NAMALWA (cell line): ENCODE data around the gene SLC37A1.
A peak's percentile ranks its signal among the peaks of the same experiment; 100 is the strongest.
"Not testable (repeated sequence)": the region's sequence is repeated elsewhere in the genome, so short reads cannot be mapped to it uniquely, and the experiment has no call there.

Experiments
- DNase-seq: peaks from one replicate; pipeline ENCODE4 v3.0.0-alpha.2; 2015; ENCODE audit warnings: low spot score

The SLC37A1 gene

DNA sequence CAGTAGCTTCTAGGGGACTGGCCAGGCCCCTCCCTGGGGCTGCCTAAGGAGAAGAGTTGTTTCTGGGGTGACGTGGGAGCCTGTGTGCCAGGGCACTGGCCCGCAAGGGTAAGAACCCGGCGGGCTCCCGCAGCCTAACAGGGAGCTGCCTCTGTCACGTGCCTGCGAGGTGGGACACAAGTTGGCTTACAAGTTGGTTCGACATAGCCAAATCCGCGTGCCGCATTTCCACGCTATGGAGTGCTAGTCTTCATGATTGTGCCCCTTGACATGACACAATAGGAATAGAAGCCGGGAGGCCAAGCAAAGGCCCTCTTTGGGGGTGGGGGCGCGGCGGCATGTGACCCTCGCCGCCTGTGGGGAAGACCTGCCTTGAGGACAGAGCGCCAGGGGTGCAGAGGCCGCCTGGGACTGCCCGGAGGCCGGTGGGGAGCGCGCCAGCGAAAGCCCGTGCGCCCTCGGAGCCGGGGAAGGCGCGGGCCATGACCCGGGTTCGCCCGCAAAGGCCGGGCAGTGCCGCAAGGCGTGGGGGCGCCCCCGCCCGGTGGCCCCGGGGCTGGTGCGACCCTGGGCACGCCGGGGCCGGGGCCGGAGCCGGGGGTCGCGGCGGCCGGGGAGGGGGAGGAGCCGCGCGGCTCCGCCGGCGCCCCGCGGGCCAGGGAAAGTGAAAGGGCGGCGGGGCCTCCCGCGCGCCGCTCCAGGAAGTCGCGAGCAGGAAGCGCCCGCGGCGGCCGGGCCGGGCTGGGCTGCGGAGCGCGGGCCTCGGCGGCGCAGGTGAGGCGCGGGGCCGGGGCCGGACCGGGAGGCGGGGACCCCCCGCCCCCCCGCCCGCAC lies at the start of gene SLC37A1:
Gene SLC37A1, plus strand, starts transcription at position 702 of the 834 bp plus-strand sequence. CDS start 4,603 bp downstream, outside the sequence.
- DNase-seq: peak; percentile 38

DNA sequence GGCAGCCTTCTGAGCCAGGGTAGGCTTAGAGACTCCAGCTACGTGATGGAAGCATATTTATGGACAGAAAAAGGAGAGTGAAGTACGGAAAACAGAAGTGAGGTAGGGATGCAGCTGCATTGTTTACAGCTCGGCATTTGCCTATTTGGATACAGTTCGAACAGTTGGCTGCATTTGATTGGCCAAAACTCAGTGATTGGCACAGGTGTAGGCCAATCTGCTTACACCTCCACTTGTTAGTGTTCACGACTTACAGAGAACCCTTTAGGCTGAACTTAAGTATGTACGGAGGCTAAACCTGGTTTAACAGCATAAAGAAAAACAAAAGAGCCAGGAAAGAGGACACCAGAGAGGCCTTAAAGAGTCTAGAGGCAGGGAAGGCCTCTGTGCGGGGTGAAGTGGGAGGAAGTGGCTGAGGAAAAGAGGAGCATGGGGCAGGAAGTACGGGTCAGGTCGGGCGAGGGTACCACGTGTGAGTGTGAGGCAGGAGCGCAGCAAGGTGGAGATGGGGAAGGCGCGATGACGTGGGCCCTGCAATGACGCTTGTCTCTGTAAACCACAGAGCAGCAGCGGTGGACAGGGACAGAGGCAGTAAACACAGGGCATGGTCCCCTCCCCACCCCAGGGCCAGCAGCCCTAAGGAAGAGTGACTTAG lies 49.7 kb upstream of the SLC37A1 start:
- peak; percentile 93 for DNase-seq

DNA sequence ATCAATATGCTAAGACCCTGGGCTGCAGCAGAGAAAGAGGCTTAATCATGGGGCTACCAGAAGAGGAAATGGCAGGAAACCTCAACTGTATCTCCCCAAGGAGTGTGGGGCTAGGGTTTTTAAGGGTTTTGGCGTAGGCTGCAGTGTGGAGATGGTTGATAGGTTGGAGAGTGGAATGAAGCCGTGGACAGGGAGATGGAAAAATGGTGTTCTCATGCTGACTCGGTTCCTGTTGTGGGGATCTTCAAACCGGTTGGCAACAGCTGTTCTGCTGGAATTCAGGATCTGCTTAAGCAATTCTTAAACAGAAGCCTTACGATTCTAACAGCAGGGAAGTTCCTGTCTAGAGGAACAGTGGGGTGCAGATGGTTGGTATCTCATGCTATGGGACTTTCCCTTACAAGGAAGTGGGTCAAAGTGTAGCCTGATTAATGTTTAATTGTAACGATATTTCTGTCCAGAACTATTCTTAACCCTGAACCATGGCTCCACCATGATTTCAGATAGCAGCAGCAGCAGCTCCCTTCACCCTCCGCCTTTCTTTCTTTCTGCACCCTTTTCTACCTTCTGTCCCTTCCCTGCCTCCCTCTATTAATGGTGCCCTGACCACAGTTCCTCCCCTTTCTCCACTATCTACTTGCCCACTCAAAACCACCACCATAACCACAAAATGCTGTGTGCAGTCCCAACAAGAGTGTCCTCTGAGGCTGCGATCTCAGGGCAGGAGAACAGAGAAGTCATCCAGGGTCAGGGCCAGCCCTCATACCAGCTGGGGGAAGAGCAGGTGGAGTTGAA lies 48.4 kb upstream of the SLC37A1 start:
- peak; percentile 45 for DNase-seq

DNA sequence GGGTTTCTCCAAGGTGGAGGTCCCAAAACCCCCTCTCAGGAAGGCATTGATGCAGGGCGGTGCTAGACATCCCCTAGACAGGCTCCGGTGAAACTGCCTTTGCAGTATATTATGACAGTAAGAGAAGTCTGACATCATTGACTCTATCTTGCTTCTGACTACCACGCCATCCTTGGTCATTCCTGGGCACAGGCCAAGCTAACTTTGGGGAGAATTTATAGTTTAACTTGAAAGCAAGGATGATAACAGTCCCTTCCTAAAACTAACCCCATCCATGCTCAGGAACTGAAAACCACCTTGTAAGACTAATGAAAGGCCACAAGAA lies 47.9 kb upstream of the SLC37A1 start:
- no peak for DNase-seq

DNA sequence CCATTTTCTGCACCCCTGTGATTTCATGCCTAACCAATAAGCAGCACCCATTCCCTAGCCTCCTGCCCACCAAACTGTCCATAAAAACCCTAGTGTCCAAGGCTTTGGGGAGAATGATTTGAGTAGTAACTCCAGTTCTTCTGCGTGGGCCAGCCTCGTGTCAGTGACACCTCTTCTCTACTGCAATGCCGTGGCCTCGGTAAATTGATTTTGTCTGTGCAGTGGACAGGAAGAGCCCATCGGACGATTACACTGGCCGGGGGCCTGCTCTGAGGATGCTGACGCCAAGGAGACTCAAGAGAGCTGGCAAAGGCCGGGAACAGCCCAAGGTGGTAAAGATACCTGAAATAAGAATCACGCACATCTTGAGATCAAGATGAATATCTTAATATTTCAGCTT lies 47.0 kb upstream of the SLC37A1 start:
- DNase-seq: no peak

DNA sequence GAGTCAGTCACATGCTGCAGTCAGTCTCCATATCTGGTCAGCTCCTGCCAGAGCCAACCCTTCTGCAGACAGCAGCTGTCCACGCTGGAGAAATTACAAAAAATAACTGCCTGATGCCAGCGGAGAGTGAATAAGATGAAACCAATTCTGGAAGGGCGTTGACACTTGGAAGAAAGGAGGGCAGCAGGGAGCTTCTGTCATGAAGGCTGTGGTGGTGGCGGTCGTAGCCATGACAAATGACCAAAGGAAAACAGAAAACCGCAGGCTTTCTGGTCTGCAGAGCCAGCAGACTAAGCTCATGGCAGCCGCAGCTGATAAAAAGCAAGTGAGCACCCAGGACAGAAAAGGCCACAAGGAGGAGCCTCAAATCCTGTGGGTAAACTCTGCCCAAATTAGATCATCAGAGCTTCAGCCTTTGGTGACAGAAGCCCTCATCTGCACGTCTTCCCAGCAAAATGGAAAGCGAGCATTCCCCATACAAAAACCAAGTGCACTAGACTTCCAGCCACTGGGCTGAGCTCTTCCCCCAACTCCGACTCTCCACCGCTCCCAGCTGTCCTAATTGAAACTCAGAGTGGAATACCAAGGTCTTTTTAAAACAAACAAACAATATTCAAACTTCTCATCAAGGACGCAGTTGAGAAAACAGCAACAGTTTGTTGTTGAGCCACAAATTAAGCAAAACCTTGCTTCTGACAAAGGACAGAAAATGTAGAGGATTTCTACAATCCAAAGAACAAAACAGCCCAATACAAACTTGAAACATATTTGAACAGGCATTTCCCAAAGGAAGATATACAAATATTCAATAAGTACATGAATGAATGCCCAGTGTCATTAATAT lies 46.3 kb upstream of the SLC37A1 start:
- DNase-seq: peak; percentile 56

DNA sequence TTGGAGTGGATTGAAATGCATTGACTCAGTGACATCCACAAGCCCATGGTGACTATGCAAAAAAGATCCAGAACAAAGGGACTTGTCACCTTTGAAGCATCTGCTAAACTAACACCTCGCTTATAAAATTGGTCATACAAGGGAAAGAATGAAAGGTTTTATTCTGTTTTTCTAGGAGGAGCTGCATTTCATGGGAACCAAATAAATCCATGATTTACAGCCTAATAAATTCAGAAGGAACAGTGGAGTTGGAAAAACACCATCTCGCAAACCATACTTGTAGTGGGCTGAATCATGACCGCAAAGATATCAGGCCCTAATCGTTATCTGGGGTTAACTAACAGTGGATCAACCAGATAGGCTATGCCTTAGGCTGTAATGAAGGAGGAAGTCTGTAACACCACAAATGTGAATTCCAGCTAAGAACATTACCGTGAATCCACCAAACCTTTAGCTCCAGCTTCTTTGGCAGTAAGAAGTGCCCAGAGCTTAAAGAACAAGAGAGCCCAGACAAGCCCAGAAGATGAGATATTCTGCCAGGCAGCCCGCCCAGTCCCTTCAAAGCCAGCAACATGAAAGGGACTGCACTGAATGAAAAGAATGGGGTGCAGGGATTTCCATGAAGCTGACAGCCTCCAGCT lies 45.0 kb upstream of the SLC37A1 start:
- no peak for DNase-seq

DNA sequence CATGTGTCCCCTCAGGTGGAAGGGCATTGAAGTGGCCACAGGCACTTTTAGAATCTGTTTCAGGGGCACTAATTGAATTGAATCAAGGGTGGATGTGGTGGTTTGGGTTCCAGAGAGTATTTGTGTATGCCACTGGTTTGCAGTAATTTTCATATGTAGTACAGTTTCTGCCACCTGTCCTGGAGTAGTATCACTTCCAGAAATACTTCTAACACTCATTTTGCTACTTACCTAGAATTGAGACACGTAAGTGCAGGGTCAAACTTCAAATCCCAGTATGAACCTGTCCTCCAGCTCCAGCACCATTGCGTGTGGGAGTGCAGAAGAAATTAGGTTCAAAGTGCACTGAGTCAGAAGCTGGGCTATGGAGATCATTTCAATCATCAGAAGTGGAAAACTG lies 44.4 kb upstream of the SLC37A1 start:
- DNase-seq: no peak

DNA sequence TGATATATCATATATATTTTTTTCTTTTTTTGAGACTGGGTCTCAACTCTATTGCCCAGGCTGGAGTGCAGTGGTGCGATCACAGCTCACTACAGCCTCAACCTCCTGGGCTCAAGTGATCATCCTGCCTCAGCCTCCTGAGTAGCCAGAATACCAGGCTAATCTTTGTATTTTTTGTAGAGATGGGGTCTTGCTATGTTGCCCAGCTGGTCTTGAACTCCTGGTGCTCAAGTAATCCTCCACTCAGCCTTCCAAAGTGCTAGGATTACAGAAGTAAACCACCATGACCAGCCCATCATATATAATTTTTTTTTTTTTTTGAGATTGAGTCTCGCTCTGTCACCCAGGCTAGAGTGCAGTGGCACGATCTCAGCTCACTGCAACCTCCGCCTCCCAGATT lies 43.9 kb upstream of the SLC37A1 start:
- DNase-seq: not testable (repeated sequence)

DNA sequence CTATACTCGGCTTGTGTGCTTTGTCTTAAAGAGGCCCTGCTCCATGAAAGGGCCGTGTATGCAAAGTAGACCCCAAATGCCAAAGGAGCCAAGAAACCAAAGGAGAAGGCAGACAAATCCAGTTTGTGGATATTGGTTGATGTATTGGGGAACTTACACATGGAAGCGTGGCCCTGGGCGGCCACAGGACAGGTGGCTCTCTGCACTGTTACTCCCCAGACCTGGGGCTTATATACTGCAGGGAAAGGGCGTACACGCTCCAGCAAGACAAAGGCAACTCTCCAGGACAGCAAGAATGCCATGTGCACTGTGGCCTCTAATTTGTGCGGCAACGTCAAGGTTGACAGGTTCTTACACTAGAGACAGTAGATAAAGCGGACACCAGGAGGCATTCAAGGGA lies 42.4 kb upstream of the SLC37A1 start:
- no peak for DNase-seq

DNA sequence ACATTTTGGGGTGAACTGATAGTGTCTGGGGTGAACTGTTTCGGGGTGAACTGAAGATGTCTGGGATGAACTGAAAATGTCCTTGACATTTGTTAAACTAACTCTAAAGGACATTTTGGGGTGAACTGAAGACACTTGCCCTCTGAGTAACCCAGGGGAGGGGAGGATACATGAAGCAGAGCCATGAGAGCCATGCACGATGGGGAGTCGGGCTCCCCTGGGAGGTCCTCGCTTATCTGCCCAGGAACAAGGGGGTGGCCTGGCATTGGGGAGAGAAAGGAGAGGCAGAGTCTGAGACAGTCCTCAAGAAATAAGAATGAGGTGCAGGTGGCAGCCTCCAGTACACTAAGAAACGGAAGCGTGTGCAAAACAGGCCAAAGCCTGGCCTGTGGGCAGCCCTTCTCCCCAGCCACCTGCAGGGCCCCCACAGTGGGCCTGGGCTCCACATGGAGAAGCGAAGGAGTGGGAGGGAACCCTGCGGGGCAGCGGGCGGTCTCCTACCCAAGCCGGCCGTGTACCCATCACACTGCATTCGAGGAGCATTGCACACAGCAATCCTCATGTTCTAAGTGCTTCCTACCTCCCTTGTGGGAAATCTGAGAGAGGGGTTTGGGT lies 41.8 kb upstream of the SLC37A1 start:
- DNase-seq: peak; percentile 49

DNA sequence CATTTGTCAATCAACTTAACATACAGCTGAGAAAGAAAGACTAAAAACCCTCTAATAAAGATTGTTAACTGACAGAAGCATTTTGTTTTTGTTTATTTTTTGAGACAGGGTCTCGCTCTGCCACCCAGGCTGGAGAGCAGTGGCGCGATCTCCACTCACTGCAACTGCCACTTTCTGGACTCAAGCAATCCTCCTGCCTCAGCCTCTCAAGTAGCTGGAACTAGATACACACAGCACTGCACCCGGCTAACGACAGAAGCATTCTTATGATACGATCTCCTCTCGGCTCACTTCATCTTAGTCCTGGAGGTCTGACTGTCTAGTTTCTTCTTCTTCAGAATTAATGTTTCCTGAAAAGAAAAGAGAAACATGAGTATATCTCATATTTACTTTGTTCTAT lies 41.1 kb upstream of the SLC37A1 start:
- no peak for DNase-seq

DNA sequence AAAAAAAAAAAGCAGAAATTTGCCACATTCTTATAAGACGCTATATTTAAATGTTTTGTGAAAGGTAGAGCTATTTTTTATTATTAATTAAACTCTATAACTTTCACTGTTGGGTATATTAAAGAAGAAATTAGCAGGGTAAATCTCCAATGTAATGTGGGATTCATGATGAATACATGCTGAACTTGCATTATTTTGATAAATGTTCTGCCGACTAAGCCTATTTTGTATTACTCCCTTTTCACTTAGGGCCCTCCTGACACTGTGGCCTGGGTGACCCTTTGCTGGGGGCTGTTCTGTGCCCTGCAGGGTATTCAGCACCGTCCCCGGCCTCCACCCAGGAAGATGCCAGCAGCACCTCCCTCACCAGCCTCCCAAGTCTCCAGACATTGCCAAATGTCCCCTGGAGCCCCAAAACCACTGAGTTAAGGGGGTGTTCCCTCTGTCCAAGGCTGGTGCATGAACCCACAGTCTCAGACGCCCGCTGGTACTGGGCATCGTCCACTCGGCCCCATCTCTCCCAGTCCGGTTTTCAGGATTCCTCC lies 40.1 kb upstream of the SLC37A1 start:
- DNase-seq: no peak

DNA sequence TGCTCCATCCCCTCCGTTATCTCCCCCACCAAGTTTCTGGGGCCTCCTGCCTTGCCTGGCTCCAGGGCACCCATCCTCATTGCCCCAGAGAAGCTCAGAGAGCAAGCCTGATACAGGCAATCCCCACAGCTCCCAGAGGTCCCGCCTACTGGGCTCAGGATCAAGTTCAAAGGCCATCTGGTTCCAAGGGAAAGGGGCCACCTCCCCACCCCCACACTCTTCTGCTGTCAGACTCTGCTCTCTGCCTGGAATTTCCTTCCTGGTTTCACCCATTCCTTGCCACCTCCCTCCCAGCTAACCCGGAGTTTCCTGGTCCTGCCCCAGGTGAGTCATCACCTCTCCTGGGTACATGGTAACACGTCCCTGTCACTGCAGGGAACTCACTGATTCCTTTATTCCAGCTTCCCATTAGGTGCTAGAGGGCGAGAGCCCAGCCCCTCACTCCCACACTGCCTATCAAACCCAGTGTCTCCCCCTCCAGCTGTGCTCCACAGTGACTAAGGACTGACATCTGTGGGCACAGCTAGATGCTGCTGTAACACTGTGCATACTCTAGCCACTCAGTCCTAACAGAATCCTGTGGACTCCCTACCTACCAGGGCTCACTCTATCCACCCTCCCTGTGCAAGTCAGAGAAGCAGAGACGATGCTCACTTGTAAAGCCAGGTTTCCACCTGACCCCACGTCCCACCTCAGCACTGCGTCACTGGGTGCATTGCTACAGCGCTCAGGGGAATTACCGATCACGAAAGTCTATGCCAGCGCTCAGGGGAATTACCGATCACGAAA lies 39.4 kb upstream of the SLC37A1 start:
- no peak for DNase-seq

DNA sequence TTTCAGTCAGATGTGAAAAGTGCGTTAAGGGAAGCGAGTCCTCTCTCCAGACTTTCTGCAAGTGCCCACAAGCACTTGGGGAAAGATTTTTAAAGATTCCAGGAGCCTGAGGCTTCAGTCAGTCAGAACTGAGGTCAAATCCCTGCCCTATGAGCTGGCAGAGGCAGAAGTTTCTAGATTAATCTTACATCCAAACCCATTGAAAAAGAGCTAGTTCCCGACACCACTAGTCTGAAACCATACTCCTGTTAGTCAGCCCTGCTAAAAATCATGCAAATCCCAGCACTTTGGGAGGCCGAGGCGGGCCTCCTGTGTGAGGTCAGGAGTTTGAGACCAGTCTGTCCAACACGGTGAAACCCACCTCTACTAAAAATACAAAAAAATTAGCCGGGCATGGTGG lies 38.6 kb upstream of the SLC37A1 start:
- DNase-seq: no peak

DNA sequence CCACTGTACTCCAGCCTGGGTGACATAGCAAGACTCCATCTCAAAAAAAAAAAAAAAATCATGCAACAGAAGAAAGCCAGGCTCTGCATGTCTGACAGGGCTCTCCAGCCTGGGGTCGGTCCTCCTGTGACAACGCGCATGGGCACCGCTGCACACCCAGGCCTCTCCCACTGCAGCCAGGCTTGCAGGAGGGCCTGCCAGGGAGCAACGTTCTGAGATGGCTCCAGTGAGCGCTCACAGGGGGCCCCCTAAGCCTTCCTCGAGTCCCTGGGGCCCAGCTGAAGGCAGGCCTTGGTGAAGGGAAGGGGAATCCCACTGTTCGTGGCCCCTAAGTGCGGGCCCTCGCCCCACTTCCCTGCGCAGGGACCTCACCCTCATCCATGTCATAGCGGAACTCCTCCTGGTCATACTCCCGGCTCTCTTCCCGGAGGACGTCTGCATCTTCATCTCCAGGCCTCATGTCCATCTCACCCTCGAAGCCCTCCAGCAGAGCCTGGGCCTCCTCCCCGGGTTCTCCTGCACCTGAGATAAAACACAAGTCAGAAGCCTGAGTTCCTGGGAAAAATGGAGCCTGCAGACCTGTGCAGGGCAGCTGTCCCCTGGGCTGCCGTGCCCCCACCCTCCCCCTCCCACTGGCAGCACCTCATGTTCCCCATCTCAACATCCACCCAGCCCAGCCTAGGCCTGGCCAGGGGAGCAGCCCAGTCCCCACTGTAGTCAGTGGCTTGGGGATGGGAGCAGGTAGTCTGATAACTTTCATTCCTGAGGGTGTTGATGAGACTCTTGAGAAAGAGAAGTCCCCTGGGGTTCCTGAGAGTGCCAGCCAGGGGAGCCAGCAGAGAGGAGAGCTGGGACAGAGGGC lies 37.9 kb upstream of the SLC37A1 start:
- DNase-seq: no peak

DNA sequence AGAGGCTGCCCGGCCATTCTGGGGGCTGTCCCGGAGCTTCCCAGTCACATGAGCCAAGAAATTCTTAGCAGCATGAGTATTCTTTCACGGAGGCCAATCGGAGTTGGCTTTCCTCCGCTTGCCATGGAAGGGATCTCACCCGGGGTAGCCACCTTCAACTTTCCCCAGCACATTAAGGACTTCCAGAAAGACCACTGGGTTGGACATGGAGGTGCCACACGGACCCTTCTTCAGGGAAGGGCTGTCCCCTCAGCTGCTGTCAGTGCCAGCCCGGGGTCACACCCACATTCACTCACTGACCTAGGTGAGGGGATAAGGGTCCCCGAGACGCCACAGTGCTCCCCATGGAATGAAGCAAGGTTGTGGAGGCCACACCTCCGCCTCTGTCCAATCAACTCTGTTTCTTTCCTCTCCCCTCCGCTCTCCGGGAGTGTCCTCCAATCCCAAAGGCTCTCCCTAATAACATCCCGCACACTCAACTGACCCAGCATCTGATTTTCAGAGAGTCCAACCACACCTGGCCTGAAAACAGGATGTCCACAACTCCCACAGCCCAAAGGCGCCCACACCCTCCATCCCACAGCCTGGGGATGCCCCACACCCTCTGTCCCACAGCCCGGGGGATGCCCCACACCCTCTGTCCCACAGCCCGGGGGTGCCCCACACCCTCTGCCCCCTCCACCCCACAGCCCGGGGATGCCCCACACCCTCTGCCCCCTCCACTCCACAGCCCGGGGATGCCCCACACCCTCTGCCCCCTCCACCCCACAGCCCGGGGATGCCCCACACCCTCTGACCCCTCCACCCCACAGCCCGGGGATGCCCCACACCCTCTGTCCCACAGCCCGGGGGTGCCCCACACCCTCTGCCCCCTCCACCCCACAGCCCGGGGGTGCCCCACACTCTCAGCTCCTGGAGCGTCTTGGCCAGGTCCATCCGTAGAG lies 37.0 kb upstream of the SLC37A1 start:
- no peak for DNase-seq

DNA sequence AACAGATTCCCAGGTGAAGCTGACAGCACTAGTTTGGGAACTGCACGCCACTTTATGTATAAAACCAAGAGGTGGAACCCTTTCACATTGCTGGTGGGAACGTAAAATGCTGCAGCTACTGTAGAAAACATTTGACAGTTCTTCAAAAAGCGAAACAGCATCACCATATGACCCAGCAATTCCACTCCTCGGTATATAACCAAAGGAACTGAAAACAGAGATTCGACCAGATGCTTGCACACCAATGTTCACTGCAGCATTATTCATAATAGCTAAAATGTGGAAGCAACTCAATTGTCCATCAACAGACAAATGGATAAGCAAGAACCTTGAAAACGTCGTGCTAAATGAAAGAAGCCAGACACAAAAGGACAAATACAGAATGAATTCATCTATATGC lies 35.1 kb upstream of the SLC37A1 start:
- DNase-seq: no peak
